NCI-H1436 (cell line): ENCODE measurements around the gene SNTB2.
A peak's percentile ranks its signal among the peaks of the same experiment; 100 is the strongest.
"Not testable (repeated sequence)": the region's sequence is repeated elsewhere in the genome, so short reads cannot be mapped to it uniquely, and the experiment has no call there.

Source experiments
- DNase-seq: peaks from one replicate; lab custom pipeline; 2025; lab: John Stamatoyannopoulos, UW

Gene SNTB2

DNA sequence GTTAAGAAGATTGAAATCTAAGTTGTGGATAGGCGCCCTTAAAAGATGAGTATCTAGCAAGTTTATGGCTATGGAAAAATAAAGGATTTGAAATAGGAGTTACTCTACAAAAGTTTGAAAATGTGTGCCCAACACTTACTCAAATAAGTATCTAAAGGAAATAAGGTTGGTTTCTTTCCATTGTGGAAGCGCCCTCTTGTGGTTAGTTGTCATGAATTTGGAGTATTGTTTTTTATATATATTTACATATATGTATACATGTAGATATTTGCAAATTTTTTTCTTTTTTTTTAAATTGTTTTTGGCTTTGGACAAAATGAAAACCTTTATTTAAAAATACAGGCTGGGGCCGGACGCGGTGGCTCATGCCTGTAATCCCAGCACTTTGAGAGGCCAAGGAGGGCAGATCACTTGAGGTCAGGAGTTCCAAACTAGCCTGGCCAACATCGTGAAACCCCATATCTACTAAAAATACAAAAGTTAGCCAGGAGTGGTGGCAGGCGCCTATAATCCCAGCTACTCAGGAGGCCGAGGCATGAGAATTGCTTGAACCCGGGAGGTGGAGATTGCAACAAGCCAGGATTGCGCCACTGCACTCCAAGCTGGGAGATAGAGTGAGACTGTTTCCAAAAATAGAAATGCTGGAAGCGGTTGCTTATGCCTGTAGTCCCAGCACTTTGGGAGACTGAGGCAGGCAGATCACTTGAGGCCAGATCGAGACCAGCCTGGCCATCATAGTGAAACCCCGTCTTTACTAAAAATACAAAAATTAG, 100.2 kb downstream of the SNTB2 start:
- peak; percentile 51 for DNase-seq

GRCh38 chr16:69291657-69292056, 104.7 kb downstream of the SNTB2 start:
- DNase-seq, result not testable (repeated sequence)

DNA sequence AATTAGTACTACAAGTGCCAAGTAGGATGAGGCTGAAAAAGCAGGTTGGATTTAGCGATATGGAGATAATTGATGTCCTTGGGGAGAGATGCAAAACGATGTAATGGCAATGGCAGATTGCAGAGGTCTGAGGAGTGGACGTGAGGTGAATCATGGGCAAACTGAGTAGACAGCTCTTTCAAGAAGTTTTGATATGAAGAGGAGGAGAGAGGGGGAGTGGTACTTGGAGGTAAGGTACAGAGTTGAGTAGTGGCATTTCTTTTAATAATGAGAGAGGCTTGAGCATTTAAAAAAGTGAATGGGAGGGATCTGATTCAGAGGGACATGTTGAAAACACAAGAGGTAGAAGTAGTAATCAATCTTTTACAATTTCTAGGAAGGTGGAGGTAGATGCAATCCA, 106.4 kb downstream of the SNTB2 start:
- DNase-seq, result no peak

DNA sequence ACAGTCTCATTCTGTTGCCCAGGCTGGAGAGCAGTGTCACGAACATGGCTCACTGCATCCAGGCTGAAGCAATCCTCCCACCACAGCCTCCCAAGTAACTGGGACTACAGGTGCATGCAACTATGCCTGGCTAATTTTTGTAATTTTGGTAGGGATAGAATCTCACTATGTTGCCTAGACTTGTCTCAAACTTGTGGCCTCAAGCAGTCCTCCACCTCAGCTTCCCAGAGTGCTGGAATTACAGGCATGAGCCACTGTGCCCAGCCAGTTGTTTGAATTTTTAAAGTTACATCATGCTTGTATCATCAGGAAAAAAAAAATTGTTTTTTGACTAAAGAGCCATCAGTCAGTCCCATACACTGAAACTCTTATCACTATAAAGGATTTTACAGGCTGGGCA, 107.1 kb downstream of the SNTB2 start:
- DNase-seq, result no peak

- not testable (repeated sequence) for DNase-seq
Measured at GRCh38 chr16:69296771-69297170, 109.8 kb downstream of the SNTB2 start.

- no peak for DNase-seq
Measured at GRCh38 chr16:69298261-69298660, 111.3 kb downstream of the SNTB2 start.

DNA sequence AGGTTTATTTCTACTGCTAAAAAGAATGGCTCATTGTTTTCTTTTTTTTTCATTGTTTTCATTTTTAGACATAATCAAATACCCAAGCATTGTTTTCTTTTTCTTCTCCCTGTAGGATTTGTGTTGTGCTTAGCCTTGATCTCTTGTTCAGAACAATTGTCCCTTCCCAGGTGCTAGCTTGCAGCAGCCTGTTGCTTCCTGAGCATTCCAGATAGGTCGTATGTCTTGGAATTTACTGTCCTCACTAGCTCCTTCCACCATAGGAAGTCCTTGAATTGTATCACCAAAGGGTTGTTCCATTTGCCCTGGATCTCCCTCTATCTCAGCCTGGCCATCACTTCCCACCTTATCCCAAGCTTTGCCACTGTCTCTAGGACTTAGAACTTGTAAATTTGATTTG, 114.2 kb downstream of the SNTB2 start:
- DNase-seq, result no peak

DNA sequence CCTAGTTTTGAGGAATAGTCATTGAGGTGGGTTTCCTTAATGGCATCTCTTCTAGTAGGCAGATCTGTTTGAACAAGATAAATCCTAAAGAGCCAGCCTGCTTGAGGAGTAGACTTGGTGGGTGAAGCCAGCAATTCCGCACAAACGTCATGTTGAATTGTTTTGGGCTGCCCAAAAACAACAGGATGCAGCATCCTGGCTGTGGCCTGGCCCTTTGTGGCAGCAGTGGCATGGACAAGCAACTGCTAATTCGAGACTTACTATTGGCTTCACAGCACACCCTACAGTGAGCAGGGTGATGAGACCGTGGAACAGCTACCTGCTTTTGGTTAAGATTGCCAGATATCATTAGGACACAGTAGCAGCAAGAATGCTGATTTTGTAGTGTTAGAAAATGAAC, 114.9 kb downstream of the SNTB2 start:
- DNase-seq, result no peak

- no peak for DNase-seq
Measured at GRCh38 chr16:69302301-69302700, 115.3 kb downstream of the SNTB2 start.

- DNase-seq, result no peak
Measured at GRCh38 chr16:69306031-69306430, 119.1 kb downstream of the SNTB2 start.

- no peak for DNase-seq
Measured at GRCh38 chr16:69307091-69307490, 120.1 kb downstream of the SNTB2 start.

DNA sequence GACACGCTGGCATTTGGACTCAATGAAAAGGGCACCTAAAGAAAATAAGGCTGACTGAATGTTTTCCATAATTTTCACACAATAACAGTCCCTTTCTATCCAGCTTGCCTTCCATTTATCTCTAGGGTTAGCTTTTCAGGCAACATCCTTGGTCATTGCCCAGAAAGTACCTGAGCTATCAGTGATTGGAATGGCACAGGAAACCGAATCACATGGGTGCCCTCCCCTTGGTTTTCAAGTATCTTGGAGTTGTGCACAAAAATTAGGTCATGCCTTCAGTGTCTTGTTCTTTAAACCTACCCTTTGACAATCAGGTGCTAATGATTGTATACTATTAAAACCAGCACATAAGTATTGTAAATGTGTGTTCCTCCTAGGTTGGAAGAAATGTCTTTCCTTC, 120.9 kb downstream of the SNTB2 start:
- DNase-seq, result no peak

- no peak for DNase-seq
Measured at GRCh38 chr16:69309316-69309715, 122.4 kb downstream of the SNTB2 start.

DNA sequence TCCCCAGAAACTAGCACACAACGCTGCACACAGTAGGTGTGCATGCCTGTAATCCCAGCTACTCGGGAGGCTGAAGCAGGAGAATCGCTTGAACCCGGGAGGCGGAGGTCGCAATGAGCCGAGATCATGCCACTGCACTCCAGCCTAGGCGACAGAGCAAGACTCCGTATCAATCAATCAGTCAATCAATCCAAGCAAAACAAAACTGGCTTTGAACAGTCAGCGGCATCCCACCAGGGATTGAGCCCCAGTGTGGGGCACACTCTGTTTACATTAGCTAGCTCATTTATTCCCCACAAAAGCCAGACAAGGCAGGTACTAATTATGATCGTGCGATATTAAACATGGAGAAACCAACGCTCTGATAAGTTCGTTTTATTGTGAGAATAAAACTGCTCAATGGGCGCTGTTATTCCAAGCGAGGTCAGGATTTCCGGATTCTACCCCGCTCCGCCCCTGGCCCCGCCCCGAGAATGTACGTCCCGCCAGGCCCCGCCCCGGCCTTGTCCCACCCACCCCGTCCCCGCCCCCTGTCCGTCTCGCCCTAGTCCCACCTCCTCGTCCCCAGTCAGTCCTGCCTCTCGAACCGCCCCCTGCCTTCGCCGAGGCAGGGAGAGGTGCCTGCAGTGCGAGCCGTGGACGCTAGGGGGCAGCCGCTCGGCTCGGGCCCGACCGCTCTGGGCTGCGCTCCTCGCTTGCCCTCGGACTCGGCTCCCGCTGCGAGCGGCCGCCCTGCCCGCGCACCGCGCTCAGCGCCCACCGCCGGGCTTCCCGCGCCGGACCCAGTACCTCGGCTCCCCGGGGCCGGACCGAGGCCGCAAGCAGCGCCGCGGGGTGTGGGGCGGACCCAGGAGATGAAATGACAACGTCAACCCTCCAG, 123.9 kb downstream of the SNTB2 start, which contains the start of gene VPS4A:
TSS of gene VPS4A (plus strand) at position 698 of the 880 bp plus-strand sequence. CDS start at position 860, 162 bp downstream.
- peak; percentile 94 for DNase-seq

- no peak for DNase-seq
Measured at GRCh38 chr16:69311533-69312387, 124.8 kb downstream of the SNTB2 start.

DNA sequence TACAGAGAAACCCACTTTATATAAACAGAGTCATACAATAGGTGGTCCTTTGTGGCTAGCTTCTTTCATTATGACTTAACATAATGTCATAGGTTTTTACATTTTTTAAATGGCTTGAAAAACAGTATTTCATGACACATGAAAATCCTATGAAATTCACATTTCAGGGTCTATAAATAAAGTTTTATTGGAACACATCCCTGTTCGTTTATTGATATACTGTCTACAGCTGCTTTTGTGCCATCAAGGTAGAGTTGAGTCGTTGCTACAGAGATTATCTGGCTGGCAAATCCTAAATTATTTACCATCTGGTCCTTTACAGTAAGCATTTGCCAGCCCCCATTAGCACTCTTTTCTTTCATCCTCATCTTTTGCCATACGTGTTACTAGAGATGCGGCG, 126.5 kb downstream of the SNTB2 start:
- no peak for DNase-seq

DNA sequence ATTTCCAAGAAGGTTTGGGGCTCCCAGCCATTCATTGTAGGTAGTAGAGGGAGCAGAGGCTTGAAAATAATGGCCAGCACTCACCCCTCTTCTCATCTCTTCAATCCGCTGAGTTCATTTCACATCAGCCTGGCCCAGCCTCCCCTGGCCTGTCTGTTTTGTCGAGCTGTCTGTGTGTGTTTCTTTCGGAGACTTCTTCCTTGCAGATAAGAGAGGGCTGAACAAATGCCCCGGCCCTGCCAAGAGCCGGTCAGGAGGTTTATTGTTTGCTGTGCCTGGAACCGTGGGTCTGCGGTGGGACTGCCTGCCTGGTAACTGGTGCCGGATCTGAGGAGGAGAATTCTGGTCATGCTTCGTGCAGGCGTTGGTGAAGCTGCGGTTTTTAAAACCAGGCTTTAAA, 127.6 kb downstream of the SNTB2 start:
- DNase-seq, result no peak

DNA sequence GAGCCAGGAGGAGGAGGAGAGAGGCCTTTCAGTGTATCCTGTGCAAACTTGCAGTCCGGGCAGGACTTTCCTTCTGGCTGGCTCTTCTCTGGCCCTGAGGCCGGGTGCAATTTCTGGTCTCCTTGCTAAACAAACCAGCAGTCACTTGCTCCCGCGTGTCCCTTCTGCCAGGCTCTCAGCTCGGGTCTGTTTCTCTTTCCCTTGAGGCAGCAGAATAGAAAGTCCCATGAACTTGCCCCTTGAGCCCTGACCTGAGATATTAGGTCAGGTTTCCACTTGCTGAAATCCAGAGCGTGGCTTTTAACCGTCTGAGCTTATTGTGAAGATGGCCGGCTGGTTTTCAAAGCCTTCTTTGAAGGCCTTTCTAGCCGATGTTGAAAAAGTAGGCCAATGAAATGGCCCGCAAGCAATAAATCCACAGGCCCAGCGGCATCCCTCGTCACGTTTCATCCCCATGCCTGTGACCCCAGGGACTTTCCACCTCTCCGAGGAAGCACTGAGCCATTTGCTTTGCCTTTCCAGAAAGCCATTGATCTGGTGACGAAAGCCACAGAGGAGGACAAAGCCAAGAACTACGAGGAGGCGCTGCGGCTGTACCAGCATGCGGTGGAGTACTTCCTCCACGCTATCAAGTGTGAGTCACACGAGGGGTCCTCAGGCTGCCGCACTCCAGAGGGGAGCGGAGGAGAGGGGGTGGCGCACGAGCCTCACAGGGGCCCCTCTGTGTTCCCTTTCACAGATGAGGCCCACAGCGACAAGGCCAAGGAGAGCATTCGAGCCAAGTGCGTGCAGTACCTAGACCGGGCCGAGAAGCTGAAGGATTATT, 128.7 kb downstream of the SNTB2 start:
- DNase-seq, result no peak

GRCh38 chr16:69316595-69317034, 129.7 kb downstream of the SNTB2 start:
- no peak for DNase-seq

DNA sequence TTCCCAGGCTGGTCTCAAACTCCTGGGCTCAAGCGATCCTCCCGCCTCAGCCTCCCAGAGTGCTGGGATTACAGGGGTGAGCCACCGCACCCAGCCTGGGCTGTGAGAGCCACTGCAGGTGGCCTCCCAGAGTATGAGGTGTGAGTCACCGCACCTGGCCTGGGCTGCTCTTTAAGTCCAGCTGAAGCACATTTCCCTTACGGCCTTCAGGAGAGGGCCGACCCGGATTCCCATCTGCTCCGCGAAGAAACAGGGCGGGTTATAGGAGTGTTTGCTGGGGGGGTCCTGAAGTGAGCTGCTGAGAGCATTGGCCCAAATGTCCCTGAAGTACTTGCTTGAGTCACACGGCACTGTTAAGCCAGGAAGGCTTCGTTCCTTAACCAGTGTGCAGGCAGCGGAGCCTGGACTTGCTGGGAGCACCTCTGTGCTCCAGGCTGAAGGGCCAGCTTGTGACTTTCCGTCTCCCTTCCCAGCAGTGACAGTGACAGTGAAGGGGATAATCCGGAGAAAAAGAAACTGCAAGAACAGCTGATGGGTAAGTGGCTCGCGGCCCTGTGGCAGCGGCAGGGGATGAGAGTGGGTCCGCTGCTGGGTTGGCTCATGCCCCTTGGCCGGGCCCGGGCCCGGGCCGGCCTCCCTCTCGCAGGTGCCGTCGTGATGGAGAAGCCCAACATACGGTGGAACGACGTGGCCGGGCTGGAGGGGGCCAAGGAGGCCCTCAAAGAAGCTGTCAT, 131.4 kb downstream of the SNTB2 start:
- DNase-seq, result no peak

GRCh38 chr16:69318911-69319289, 131.9 kb downstream of the SNTB2 start:
- no peak for DNase-seq
